ENCODE measurements around the gene PNMT. TPM values are rescaled to one million over a fixed set of nuclear protein-coding genes. Genes with fewer than 3 reads are reported as not detected.

PNMT gene
- total and polyA plus RNA-seq, 2 of the 4 experiments (the other 2 are of a cell fraction): not detected

- TF ChIP-seq USF2 (IDR thresholded peaks at IDR 0.05; ENCODE audit: low read depth, low read length): no peak
- TF ChIP-seq CEBPB (IDR thresholded peaks at IDR 0.05; ENCODE audit: low read depth, low read length): no peak
Measured at GRCh38 chr17:39677542-39678339, 9.5 kb downstream of the PNMT start (continued).

DNA sequence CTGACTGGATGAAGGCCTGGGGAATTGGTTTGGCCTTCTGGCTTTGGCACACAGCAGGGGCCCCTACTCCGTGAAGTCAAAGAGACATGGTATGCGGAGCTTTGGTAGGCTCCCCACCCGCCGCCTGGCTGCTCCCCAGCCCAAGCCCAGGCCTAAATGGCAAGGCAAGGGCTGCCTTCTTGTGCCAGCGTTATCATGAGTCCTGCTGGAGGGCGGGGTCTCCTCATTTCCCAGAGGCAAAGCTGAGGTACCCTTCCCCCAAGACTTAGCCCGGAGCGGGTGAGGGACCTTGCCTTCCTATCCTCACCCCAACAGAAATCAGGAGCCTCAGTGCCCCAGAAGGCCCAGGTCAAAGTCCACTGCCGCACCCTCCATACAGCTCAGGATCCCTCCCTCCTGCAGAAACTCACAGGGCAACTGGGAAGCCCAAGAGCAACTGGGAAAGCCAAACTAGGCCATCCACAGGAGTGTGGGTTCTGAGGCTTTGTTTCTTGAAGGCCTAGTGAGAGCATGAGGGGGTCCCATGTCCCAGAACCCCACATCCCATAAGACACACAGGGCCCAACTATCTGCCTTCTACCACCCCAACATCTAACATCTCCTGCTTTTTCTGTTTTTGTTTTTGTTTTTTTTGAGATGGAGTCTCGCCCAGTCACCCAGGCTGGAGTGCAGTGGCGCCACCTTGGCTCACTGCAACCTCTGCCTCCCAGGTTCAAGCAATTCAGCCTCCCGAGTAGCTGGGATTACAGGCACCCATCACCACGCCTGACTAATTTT, 10.3 kb downstream of the PNMT start:
- ATAC-seq (ENCODE audit: low read depth) (no peak), DNase-seq (no peak)
- no peak overlapping the region for H3K18ac ChIP-seq (ENCODE audit: low read depth, low read length)
- H4K8ac ChIP-seq (ENCODE audit: low read depth in 2 of 2, low read length in 2 of 2): no peak overlapping the region
- H3K27ac ChIP-seq (ENCODE audit: insufficient read depth, low read length): no peak overlapping the region
- no peaks in the 10 kb centered on the region for H4K20me1 ChIP-seq (ENCODE audit: insufficient read depth, low read length)
- in situ Hi-C loops (cut with MboI; ENCODE audit: low sequenced_read_pairs): no loop called here
- ChIA-PET POLR2A (ENCODE audit: unreplicated experiment) (no interaction called here), CTCF (interaction anchor here (0.6 kb wide), 1 partner anchor 107 kb away, joined by 3 read pairs; no protein-coding TSS in a partner anchor)
- no peak overlapping the region for H3K4ac ChIP-seq (ENCODE audit: low read depth, low read length)
- intact Hi-C loops (cut with micrococcal nuclease): no loop called here
- no peak overlapping the region for H3K56ac ChIP-seq (ENCODE audit: extremely low read depth, insufficient read depth, low read length)
- no peak overlapping the region for H3K4me3 ChIP-seq (ENCODE audit: insufficient read depth, low read depth, low read length)
- no peak overlapping the region for H3K14ac ChIP-seq (replicated peaks; ENCODE audit: low read depth, low read length)
- H3K9me3 ChIP-seq (ENCODE audit: control insufficient read depth, insufficient read depth, low read length): no peaks in the 10 kb centered on the region
- no peaks in the 10 kb centered on the region for H3K27me3 ChIP-seq (ENCODE audit: control insufficient read depth, insufficient read depth, low read length)
- 80% methylated on average over 5 of the region's 13 CpGs; no CpG with 5 or more reads in 1 of the 2 experiments for WGBS, 2 experiments (ENCODE audit: extremely low coverage in 2 of 2, insufficient read length in 1 of 2)
- no peak overlapping the region for H2AFZ ChIP-seq (replicated peaks; ENCODE audit: low read length, poor library complexity)
- H4K91ac ChIP-seq (ENCODE audit: insufficient read depth, low read depth, low read length): no peak overlapping the region
- peaks cover 7% of the 10 kb centered on the region for H3K4me1 ChIP-seq (ENCODE audit: control insufficient read depth, insufficient read depth, low read length)
- H3K9me1 ChIP-seq (ENCODE audit: insufficient read depth, low read length): peaks cover 7% of the 10 kb centered on the region; the same call in 1 of the 2 replicates
- no peak overlapping the region for H4K5ac ChIP-seq (ENCODE audit: low read depth, low read length)
- no TSS peak for BruUV-seq (replicated peaks)
- no peak overlapping the region for H2BK120ac ChIP-seq (ENCODE audit: low read depth, low read length)
- no peaks in the 10 kb centered on the region for H3K79me1 ChIP-seq (ENCODE audit: low read depth in 1 of 2, low read length in 2 of 2)
- no peak overlapping the region for H2AK9ac ChIP-seq (replicated peaks; ENCODE audit: low read depth, low read length, poor library complexity)
- no peak overlapping the region for H2BK20ac ChIP-seq (ENCODE audit: low read depth, low read length)
- H3K9ac ChIP-seq (ENCODE audit: low read depth, low read length): no peak overlapping the region
- dilution Hi-C loops (cut with HindIII; ENCODE audit: low sequenced_read_pairs, unreplicated experiment): no loop called here
- H3K4me2 ChIP-seq (ENCODE audit: low read depth, low read length): no peak overlapping the region
- no peak overlapping the region for H2BK15ac ChIP-seq (ENCODE audit: low read depth, low read length)
- H3K23ac ChIP-seq (ENCODE audit: low read depth, low read length): no peak overlapping the region
- H2AK5ac ChIP-seq (ENCODE audit: low read depth, low read length): no peak overlapping the region
- H3K36me3 ChIP-seq (ENCODE audit: control insufficient read depth, insufficient read depth, low read length): peaks cover 7% of the 10 kb centered on the region
- H2BK5ac ChIP-seq (ENCODE audit: low read depth, low read length, poor library complexity, severe bottlenecking): no peak overlapping the region
- TF ChIP-seq FOS (IDR thresholded peaks at IDR 0.05; ENCODE audit: low read depth, low read length) (no peak), POLR2A (IDR thresholded peaks at IDR 0.05; ENCODE audit: low read depth, low read length) (no peak), MAFK (IDR thresholded peaks at IDR 0.05; ENCODE audit: low read depth, low read length) (no peak), SMC3 (IDR thresholded peaks at IDR 0.05; ENCODE audit: low read depth, low read length) (no peak), MXI1 (IDR thresholded peaks at IDR 0.05; ENCODE audit: borderline replicate concordance, low read depth, low read length) (no peak), ELK1 (IDR thresholded peaks at IDR 0.05; ENCODE audit: borderline replicate concordance, low read depth, low read length) (no peak), BHLHE40 (IDR thresholded peaks at IDR 0.05; ENCODE audit: low read depth, low read length) (no peak), RFX5 (IDR thresholded peaks at IDR 0.05; ENCODE audit: low read depth, low read length) (no peak)
- TF ChIP-seq, protein P1, sequence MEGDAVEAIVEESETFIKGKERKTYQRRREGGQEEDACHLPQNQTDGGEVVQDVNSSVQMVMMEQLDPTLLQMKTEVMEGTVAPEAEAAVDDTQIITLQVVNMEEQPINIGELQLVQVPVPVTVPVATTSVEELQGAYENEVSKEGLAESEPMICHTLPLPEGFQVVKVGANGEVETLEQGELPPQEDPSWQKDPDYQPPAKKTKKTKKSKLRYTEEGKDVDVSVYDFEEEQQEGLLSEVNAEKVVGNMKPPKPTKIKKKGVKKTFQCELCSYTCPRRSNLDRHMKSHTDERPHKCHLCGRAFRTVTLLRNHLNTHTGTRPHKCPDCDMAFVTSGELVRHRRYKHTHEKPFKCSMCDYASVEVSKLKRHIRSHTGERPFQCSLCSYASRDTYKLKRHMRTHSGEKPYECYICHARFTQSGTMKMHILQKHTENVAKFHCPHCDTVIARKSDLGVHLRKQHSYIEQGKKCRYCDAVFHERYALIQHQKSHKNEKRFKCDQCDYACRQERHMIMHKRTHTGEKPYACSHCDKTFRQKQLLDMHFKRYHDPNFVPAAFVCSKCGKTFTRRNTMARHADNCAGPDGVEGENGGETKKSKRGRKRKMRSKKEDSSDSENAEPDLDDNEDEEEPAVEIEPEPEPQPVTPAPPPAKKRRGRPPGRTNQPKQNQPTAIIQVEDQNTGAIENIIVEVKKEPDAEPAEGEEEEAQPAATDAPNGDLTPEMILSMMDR (conservative IDR thresholded peaks at IDR 0.05; ENCODE audit: low read depth, low read length): no peak

Data from IMR-90 (cell line).